CD4-positive, alpha-beta T cell treated with Interleukin-12 subunit alpha and Interleukin-12 subunit beta, for 1 hour (primary cell): ENCODE results near the gene RGS21.
"Not testable (repeated sequence)": the region's sequence is repeated elsewhere in the genome, so short reads cannot be mapped to it uniquely, and the experiment has no call there.

ENCODE experiments used
- DNase-seq: peaks from one replicate; pipeline ENCODE4 v3.0.0-alpha.2; 2020

Gene RGS21, protein sequence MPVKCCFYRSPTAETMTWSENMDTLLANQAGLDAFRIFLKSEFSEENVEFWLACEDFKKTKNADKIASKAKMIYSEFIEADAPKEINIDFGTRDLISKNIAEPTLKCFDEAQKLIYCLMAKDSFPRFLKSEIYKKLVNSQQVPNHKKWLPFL

DNA sequence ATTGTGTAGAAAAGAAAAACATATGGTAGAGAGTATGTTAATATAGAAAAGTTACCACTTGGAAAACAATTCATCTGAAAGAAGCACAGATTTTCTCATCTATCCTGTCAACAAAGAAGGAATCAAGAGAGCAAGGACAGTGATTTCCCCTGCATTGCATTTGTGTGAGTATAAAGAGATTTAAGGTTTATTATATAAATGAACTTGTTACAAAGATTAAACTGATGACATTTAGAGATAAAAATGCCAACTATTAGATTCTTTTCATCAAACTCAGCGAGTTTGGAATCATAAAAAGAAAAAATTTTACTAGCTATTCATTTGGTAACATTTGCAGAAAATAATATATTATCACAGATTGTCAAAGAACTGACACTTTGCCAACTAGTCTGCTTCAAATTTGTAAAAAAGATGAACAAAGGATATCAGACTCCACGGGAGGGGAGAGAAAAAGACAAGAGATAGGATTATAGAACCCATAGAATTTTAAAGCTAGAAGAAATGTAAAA, at the start of gene RGS21:
Gene RGS21 (plus strand): TSS at position 51 of the 509 bp plus-strand sequence. CDS start 26,045 bp downstream, outside the sequence.
- no peak for DNase-seq

DNA sequence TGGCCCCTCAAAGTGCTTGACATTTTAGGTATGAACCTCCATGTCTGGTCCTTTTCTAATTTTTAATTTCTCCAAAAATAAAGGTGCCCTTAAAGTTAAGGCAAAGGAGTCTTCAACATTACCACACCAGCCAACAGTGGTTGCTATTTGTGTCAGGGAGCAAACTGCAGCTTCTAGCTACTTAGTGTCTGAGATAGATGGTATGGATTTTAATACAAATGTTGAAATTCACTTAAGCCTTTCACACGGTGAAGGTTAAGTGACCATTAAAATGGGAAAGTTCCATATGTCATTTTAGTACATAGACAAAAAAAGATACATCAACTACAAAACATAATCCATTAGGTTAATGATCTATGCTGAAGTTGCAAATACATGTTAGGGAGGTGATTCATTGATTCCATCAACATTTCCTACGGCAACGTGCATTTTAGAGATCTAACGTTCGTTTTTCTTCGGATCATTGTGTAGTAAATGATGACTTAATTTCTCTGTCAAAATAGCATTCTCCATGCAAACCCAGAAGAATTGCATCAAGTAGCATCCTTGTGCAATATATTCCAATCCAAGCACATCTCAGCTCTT, 48.2 kb upstream of the RGS21 start:
- DNase-seq: no peak

DNA sequence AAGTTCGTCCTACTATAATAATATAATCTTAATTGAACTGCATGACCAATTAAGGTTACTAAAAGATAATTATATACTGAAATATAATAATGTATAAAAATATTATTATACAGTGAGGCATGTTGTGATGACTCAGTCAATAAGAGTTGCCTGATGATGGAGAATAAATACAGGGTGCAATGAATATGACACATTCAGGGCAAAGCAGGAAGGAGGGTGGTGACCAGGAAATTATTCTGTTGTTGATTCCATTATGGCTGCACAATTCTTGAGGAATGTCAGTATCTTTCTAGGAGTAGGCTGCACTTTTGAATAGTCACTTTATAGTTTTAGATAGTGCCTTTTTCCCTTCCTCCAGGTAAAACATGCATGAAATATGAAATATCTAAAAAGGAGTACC, 46.4 kb upstream of the RGS21 start:
- no peak for DNase-seq

DNA sequence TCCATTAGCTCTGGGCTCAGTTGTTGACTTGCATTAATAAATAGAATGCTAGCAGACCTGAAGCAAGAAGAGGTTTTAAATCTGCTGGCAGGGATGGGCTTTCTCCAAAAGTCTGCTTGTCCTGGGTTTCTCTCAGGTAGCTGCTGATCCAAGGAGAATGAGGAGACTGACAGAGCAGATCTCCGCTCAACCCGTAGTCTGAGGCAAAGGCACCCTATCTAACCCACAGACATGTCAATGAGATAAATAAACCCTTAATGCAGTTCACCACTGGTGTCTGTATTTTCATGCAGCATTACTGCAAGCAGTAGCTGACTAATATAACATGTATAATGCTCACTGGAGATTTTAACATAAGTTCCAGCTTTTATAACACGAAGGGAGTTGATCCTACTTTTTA, 44.1 kb upstream of the RGS21 start:
- no peak for DNase-seq

DNA sequence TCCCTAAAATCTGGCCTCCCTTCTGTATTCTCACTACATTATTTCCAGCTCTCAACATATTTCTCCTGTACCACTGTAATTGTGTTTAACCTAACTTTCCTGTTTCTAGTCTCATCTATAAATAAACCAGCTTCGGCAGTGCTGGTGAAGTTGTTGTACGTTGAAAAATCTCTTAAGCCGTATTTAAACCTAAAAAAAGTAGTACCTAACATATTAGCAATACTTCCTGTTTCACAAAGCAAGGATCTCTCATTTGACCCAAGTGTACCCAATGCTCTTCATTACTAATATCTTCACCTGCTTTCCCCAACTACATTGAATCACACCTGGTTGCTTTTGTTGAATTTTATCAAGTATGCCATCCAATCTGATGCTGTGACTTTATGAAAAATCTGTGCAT, 42.2 kb upstream of the RGS21 start:
- no peak for DNase-seq

DNA sequence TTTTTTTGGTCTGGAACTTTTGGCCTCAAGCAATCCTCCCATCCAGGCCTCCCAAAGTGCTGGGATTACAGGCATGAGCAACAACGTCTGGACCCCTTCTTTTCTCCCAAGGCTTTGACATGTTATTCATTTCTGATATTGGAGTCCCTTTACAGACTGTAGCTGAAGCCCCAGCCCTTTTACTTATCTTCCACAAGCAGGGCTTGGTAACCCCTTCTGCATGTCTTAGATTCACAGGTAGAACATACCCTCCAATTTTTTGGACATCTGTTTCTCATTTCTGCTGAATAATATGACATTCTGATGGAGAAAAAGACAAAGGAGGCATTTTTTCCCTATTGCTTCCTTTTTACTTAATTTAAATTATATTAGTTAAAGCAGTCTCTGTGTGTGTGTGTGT, 39.2 kb upstream of the RGS21 start:
- DNase-seq: no peak

DNA sequence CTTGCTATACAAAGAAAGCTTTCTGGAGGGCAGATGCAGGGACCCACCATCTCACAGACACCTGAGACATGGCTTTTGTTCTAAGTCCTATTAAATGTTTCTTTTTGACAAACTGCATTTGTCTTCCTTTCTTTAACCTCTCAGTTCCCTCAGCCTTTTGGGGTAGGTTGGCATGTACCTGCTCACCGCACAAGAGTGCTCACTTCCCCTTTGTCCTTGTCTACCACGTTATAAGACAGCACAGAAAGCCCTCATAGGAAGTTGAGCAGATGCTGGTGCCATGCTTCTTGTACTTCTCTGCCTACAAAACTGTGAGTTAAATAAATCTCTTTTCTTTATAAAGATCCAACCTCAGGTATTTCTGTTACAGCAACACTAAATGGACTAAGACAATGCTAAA, 31.9 kb upstream of the RGS21 start:
- DNase-seq: no peak

DNA sequence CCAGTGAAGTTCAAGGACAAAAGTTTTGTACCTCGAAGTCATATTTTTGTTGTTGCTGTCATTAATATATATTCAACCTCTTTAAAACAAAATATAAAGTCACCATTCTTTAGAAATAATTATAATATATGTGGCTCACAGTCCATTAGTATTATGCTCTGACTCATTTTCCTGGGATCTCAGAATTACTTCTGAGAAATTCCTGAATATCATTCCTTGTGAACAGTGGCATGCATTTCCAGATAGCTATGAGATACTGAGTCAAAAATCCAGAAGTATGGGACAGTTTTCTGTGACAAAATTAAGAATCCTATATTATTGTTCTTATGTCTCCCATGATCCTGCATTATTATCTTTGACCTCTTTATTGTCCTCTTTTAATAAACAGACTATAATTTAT, 13.8 kb upstream of the RGS21 start:
- no peak for DNase-seq

DNA sequence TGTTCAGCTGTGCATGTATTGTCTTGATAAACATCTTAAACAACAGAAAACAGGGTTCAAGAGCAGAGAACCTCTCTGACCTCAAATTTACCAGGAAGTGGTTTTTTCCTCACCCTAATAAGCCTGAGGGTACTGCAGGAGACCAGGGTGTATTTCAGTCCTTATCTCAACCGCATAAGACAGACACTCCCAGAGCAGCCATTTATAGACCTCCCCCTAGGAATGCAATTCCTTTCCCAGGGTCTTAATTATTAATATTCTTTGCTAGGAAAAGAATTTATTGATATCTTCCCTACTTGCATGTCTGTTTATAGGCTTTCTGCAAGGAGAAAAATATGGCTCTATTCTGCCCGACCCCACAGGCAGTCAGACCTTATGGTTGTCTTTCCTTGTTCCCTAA, 8.5 kb upstream of the RGS21 start:
- DNase-seq: not testable (repeated sequence)

DNA sequence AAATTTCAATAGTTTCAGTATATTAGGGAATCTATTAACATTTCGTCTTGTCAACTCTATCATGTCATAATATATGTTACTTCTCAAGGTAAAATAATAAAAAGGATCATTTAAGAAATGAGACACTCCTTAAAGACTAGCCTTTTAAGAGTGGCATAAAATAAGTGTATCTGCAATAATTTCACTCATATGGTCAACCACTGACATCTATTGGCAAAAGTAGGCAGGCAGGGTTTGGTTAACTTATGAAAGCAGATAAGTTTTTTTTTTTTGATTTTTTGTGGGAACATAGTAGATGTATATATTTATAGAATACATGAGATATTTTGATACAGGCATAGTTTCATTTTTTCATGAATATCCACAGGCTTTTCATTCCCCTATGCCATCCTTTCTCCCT, 5.5 kb upstream of the RGS21 start:
- DNase-seq: no peak

DNA sequence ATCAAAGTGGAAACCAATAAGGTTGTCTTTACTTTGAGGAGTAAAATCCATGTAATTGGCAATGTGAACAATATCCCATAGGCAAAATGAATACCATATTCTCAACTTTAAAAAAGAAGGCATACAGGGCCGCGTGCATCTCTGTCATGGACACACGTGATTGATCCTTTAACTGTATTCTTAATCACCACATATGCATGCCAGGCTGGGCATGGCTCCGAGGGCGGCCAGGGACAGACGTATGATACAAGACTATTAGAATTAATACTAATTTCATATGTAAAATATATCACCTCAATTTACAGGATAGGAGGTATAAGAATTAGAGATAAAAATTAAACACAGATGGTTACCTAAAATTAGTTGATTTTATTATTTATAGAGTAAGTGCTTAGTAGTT, 11.2 kb downstream of the RGS21 start:
- DNase-seq: no peak

DNA sequence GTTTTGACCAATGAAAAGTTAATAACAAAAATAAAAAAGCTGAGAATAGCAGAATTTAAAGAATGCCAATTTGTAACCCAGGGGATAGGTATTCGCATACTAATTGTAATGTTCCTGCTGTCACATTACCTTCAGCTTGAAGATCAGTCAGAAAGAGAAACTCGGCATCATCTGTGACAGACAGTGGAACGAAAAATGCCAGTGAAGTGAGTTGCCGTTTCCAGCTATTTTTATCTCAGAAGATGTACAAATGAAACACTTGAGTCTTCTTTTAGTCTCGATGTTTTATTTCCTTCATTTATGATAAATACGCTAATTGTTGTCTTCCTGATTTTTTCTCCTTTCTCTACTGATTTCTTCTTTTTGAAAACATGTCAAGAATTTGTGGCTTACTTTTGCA, 26.1 kb downstream of the RGS21 start:
- DNase-seq: no peak

DNA sequence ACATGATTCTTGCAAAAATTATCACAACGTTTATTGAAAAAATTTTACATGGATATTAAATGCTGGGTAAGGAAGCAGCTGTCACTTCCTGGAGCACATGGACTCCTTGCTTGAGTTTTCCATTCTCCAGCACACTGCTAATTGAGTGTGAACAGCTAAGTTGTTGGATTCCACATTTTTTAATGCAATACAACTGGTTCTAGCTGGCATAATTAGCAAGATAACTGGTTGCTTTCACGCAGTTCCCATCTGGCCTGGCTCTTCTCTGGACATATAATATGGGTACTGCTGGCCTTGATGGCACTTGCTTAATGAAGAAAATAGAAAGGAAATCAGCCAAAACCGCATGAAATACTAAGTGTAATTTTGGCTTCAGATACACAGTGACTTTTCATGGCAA, 26.6 kb downstream of the RGS21 start:
- DNase-seq: no peak

DNA sequence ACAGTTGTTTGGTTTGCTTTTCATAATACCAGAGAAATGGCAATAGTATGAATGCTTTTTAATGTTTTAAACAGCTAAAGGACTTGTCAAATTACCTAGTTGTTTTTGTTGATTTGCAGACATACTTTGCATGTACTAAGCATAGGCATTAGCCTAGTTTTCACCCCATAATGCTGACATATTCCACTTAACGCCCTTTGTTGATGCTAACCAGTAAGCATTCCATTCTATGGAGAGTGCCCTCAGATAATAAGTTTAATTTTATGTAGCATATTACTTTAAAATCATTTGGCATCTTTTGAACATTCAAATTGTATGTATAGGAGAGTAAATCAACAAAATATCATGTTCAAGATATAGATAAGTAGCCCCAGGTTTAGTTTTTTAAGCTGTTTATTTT, 32.5 kb downstream of the RGS21 start:
- DNase-seq: no peak

DNA sequence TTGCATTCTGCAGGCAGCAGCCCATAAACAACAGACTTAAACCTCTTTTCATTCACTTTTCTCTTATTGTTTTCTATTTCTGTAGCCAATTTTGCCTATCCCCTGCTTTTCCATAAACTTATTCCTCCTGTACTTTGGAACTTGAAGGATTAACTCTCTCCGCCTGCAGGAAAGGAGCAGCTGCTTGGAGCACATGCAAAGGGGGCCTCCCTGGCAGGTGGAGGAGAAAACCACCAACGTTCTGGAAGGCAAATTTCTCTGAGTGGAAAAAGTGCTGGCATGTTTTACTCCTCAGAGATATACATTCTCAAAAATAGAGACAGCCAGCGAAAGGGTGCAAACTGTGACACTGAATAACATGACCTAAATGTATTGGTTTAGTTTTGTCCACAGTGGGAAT, 33.6 kb downstream of the RGS21 start:
- no peak for DNase-seq

DNA sequence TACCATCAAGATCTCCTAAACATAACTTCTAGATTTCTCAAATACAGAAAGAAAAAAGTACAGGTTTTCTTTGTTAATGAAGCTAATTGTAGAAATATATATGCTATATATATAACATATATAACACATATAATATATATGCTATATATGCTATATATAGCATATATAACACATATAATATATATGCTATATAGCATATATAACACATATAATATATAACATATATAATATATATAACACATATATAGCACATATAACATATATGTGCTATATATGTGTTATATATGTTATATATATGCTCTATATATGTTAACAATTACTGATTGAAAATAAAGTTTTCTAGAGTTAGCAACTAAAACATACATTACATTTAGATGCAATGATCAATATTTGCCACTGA, 34.8 kb downstream of the RGS21 start:
- no peak for DNase-seq

DNA sequence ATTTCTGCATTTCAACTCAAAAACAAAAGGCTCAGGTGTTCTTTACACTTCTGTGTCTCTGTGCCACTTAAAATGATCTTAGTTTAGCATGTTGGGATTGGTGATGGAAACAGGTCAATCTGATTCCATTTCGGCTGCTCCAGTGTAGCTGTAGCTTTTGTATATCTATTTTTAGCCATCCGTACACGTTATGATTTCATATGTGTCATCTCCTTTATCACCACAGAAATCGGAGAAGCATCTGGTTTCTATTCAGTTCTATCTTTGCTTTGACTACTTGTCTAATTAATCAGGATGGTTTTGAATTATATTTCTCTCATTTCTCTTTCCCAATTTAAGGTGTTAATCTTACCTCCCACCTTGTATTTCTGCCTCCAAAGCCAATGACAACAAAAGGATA, 41.1 kb downstream of the RGS21 start:
- DNase-seq: no peak

DNA sequence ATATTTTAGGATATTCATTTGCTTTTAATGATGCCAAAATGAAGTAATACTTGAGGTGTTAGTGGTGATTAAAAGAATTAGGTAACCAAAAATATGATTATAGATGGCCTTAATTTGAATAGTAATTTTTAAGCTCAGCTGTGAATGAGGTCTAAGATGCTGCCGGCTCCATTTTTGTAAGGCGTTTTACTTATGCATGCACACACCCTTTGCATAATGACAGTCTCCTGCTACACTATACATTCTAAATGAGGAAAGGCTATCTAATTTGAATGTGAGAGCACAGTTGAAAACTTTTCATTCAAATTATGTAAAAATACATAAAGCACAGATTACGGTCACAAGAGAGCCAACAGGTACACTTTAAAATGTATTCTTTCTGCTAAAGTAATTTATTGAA, 41.6 kb downstream of the RGS21 start:
- no peak for DNase-seq

DNA sequence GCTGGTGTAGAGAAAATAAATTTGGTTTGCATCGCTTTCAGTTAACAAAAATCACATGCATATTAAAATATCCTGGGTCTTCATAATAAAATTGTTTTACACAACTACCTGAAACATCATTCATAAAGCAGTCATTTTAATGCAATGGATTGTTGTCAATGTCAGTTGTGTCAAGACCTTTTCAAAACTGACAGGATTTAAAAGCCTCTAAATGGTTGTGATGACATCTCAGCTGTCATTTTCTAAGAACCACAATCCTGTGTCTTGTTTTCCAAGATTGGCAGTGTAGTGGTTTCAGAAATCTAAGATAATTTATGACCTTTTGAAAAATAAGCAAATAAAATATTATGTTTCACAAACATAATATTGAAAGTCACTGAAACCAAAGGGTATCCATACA, 42.0 kb downstream of the RGS21 start:
- no peak for DNase-seq

DNA sequence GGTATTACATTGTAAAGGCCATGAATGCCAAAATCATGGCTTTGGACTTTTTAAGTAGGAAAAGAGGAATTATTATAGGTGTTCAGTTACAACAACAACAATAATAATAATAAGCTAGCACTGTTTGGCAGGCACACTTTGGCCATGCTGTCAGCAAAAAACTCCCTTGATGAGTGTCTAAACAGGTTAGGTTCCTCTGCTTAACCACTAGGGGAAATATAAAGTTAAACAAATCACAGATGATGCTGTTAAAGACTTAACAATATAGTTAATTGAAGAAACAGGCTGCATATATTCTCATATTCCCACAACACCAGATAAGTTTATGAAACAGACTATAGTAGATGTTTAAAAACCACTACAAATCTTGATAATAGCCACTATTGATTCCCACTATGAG, 46.4 kb downstream of the RGS21 start:
- DNase-seq: no peak

DNA sequence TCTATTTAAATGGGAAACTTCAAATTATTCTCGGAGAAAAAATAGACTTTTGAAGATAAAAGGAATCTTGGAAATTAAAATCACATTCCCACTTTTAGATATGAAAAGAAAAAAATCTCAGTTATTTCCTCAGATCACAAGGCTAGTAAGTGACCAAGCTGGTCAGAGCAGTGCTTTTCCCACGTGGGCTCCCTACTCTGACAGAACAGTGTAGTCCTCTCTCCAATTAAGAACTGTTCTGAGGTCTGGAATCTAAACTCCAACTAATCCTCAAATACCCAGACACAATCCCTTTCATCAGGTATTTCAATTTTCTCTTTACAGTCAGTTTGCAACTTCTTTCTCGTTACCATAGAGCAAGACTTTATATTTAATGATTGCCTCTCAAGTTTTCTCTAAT, 50.6 kb downstream of the RGS21 start:
- no peak for DNase-seq

DNA sequence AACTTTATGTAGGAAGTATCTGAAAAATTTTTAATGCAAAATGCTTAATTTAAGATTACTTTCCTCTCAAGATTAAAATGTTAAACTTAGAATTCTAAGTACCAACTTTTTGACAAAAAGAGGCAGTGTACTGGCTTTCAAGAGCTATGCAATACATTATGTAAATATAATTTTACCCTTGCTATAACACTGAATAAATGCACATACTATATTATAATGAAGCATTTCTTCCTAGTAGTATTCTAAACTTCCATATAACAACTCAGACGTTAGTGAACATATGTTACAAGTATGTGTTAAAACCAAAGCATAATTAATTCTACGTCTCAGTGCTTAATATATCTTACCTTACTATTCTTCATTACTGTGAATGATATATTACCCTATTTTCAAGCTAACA, 58.5 kb downstream of the RGS21 start:
- no peak for DNase-seq

DNA sequence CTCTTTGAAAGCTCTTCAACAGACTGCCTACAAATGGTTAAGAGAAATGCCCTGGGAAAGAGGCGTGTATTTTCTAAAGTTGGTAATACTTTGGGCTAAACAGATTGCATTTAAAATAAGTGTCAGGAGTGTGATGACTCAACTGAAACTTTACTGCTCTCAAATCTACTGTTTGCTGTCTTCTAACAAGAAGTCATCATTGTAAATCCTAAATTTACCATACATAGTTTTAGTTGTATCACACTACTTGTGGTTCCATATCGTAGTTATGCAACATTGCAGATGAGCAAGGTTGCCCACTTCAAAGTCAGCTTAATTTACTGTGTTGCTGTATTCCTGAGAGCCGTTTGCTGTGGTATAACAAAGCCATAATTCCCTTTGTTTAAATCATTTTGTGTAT, 59.6 kb downstream of the RGS21 start:
- DNase-seq: no peak

DNA sequence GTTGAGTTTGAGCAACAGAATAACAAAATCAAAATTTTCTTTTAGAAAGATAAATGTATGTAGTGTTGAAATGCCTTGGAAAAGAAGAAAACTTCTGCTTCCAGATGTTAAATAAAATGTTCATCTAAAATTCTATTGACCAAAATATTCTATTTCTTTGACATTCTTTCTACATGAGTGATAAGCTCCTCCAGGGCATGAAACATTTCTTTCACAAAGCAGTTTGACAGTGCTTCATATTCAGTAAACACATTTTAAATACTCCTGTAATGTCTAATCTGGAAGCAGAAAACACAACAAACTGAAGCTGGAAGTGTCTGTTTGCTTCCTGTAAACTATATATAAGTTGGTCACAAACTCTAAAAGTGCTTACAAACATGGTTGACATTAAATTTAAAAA, 61.5 kb downstream of the RGS21 start:
- no peak for DNase-seq

DNA sequence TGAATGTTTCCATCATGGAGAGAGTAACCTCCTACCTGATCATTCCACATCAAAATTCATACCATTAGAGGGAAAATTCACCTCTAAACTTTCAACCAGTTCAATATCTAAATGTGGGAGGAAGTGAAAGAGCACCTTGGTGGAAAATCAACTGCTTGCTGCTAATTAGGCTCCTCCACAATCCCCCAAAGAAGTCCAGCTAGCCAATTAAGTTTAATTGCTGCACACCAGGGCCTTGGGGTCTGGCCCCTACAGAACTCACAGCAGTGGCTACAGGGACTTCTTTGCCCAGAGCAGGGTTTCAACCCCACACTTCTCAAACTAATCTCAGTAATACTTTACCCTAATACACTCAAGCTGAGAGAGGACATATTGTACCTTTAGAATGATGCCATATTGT, 62.1 kb downstream of the RGS21 start:
- no peak for DNase-seq
